KOPT-K1 (cell line): ENCODE measurements around the gene CDKAL1.
"Not testable (repeated sequence)": the region's sequence is repeated elsewhere in the genome, so short reads cannot be mapped to it uniquely, and the experiment has no call there.

Source experiments
- H3K27ac ChIP-seq: fragments of 200-600 bp; sonication (generic); 2 replicates; pipeline ENCODE4 v1.5.1; 2016; ENCODE audit warnings: antibody characterized with exemption, mild to moderate bottlenecking, low read depth, low read length; ENCODE audit not compliant: poor library complexity, severe bottlenecking
- H3K36me3 ChIP-seq: fragments of 200-600 bp; sonication (generic); 2 replicates; pipeline ENCODE4 v1.5.1; 2017; ENCODE audit warnings: antibody characterized with exemption, mild to moderate bottlenecking, low read length, moderate library complexity; ENCODE audit not compliant: insufficient read depth
- H3K9me3 ChIP-seq: fragments of 200-600 bp; sonication (generic); 2 replicates; pipeline ENCODE4 v1.5.1; 2017; ENCODE audit warnings: antibody characterized with exemption, low read length, mild to moderate bottlenecking; ENCODE audit not compliant: insufficient read depth, poor library complexity, severe bottlenecking

Gene CDKAL1

GRCh38 chr6:20816126-20816525 is 281.9 kb downstream of the CDKAL1 start:
- H3K27ac ChIP-seq: no peak overlapping the region
- H3K9me3 ChIP-seq: peaks cover 13% of the 10 kb centered on the region
- H3K36me3 ChIP-seq: no peaks in the 10 kb centered on the region

DNA sequence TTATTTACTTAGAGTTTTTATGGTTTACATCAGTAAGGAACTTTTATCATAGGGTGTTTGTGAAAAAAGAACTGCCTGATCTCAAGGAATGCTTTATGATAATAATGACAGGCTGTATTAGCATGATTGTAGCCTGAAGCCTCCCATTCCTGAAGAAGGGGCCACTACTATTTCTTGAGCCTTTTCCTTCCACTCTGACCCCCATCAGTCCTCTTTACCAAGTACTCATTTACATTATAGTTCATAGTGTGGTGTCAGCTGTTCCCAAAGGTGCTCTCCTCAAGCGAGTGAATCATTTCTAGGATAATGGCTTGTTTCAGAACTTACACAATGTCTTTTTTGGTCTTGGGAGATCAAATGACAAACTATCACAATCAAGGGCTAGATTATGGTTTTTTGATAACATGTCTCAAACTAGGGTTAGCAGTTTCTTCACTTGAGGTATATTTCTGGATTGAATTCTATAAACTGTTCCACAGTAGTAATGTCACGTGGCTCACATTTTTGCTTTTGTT is 283.6 kb downstream of the CDKAL1 start:
- Histone ChIP-seq H3K27ac (no peak overlapping the region), H3K9me3 (peaks cover 13% of the 10 kb centered on the region), H3K36me3 (no peaks in the 10 kb centered on the region)

DNA sequence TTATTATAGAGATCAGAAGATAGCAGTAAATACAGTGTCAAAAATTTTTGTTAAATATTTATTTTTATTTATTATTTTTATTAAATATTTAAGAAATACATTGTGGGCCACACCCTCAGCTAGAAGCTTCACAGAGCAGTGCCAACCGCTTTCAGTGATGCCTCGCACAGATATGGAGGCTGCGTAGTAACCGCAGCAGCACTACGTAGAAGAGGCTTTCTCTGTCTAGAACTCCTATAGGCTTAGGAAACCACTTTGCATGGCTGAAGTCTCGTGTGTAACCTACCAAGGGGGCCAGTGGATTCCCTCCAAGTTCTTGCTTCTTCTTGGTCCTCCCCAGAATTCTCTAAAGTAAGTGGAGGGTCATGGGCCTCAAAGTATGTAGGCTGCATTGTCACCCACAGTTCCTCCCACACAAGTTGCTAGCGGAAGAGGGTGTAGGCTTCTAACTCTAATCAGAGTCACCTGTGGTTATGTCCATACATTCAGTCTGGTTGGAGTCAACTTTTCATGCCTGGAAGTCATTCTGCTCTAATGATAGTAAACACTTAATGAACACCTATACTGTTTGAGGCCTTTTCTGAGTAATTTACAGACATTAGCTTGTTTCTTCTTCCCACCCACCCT is 285.6 kb downstream of the CDKAL1 start:
- peaks cover 7% of the 10 kb centered on the region; the same call in 1 of the 2 replicates for H3K36me3 ChIP-seq
- no peaks in the 10 kb centered on the region for H3K9me3 ChIP-seq
- no peak overlapping the region for H3K27ac ChIP-seq

- no peaks in the 10 kb centered on the region for H3K9me3 ChIP-seq
- peaks cover 7% of the 10 kb centered on the region; the same call in 1 of the 2 replicates for H3K36me3 ChIP-seq
- no peak overlapping the region for H3K27ac ChIP-seq
Measured at GRCh38 chr6:20826378-20826777, 292.1 kb downstream of the CDKAL1 start.

DNA sequence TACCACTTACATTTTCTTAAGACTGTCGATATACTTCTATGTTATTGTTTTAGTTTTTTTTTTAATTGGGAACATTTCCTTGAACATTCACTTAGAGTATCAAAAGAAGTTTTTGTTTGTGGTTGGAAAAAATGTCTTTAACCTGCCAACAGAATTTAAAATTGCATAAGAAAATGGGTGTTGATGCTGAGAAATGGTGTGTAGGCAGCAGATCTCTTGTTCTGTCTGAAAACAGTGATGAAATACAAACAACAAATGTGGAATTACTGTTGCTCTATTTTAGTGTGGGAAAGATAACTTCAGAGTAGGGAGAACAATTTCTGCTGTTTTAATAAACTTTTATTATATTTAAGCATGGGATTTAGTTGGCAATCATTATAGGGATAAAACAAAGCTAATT is 293.5 kb downstream of the CDKAL1 start:
- Histone ChIP-seq H3K27ac (no peak overlapping the region), H3K9me3 (no peaks in the 10 kb centered on the region), H3K36me3 (peaks cover 7% of the 10 kb centered on the region; the same call in 1 of the 2 replicates)

GRCh38 chr6:20830576-20830975 is 296.3 kb downstream of the CDKAL1 start:
- Histone ChIP-seq H3K36me3 (no peaks in the 10 kb centered on the region), H3K27ac (no peak overlapping the region), H3K9me3 (no peaks in the 10 kb centered on the region)

- H3K9me3 ChIP-seq, H3K27ac ChIP-seq, H3K36me3 ChIP-seq: not testable (repeated sequence)
Measured at GRCh38 chr6:20831251-20831650, 297.0 kb downstream of the CDKAL1 start.

- Histone ChIP-seq H3K27ac (no peak overlapping the region), H3K9me3 (no peaks in the 10 kb centered on the region), H3K36me3 (no peaks in the 10 kb centered on the region)
Measured at GRCh38 chr6:20833881-20834515, 299.7 kb downstream of the CDKAL1 start.

- Histone ChIP-seq H3K27ac (no peak overlapping the region), H3K9me3 (no peaks in the 10 kb centered on the region), H3K36me3 (no peaks in the 10 kb centered on the region)
Measured at GRCh38 chr6:20835315-20836010, 301.2 kb downstream of the CDKAL1 start.

DNA sequence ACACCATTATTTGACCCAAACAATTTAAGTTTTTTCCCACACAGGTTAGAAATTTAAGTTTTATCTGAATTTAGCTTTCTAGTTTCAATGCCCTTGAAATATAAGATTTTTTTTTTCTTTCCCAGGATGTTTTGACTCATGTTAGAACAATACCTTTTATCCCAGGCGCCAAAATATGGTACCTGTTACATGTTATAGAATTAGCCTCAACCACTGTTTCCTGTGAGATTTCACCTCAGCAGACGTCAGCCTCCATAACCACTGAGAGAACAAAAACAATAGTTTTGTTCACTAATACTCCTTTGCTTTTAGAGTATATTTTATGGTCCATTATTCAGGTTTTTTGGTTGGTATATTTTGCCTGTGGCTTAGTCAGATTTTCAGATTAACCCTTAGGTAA is 302.9 kb downstream of the CDKAL1 start:
- H3K9me3 ChIP-seq: no peaks in the 10 kb centered on the region
- no peak overlapping the region for H3K27ac ChIP-seq
- no peaks in the 10 kb centered on the region for H3K36me3 ChIP-seq

GRCh38 chr6:20838113-20838512 is 303.9 kb downstream of the CDKAL1 start:
- Histone ChIP-seq H3K27ac (no peak overlapping the region), H3K9me3 (no peaks in the 10 kb centered on the region), H3K36me3 (no peaks in the 10 kb centered on the region)

DNA sequence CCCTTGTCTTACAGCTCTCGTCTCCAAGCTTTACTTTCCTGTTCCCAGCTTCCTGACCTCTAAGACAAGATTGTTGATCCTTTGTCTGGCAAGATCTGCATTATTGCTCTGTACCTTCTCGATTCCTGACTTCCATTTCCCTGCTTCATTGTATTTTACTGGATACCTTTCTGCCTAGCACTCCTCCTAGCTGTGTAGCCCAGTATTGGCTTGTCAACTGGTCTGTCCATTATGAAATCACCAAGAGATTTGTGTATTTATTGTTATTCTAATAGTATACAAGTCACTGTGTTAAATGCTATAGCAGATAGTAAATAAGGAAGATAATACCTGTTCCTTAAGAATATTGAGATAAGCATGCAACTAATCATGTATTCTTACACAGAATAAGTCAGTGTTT is 305.4 kb downstream of the CDKAL1 start:
- Histone ChIP-seq H3K27ac (no peak overlapping the region), H3K9me3 (no peaks in the 10 kb centered on the region), H3K36me3 (no peaks in the 10 kb centered on the region)

DNA sequence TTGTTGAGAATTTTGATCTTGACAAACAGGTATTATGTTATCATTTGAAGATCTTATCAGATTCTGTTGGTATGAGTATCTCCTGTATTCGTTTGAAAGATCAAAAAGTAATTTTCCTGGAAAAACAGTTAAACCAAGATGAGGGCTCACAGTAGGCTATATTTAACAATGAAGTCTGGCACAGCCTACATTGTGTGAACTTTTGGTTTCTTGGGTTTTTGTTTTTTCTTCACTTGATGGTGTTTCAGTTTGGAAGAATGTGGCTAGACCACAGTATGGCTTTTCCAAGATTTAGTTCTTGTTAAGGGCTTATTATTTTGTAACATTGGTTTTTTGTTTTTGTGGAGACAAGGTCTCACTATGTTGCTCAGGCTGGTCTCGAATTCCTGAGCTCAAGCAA is 306.4 kb downstream of the CDKAL1 start:
- Histone ChIP-seq H3K36me3 (no peaks in the 10 kb centered on the region), H3K27ac (peak overlapping the region; percentile 23), H3K9me3 (no peaks in the 10 kb centered on the region)

GRCh38 chr6:20841806-20842205 is 307.5 kb downstream of the CDKAL1 start:
- Histone ChIP-seq H3K36me3 (no peaks in the 10 kb centered on the region), H3K9me3 (no peaks in the 10 kb centered on the region), H3K27ac (no peak overlapping the region)

DNA sequence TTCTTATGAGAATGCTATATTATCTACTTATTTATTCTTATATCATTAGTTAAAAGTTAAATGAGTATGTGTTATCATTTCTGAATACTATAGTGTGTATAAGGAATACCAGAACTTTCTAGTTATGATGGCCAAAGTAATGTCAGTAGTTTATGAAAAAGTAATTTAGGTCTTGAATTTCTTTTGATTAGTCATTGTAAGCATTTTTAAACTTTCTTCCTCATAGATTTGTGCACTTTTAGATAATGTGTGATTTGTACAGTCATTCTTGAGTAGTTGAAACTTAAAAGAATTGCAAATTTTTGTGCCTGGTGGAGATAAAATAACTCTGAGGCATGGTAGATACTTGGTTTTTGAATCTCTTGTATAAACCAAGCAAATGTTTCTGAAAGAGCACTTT is 311.3 kb downstream of the CDKAL1 start:
- no peaks in the 10 kb centered on the region for H3K36me3 ChIP-seq
- no peak overlapping the region for H3K27ac ChIP-seq
- no peaks in the 10 kb centered on the region for H3K9me3 ChIP-seq
